Right atrium auricular region (tissue), 2 donors: Measurements from ENCODE around the gene RAB7A. TPM values are rescaled to one million over a fixed set of nuclear protein-coding genes. Genes with fewer than 3 reads are reported as not detected.
A peak's percentile ranks its signal among the peaks of the same experiment; 100 is the strongest.
"Not testable (repeated sequence)": the region's sequence is repeated elsewhere in the genome, so short reads cannot be mapped to it uniquely, and the experiment has no call there.

Source experiments
- DNase-seq: peaks from one replicate; pipeline ENCODE4 v3.0.0-alpha.2; 2019; ENCODE audit warnings: low spot score
- H3K27ac ChIP-seq, 2 donors: fragments of 200-600 bp; sonication (generic); 1 replicate in 1 of 2; 2 replicates in 1 of 2; pipeline ENCODE4 v1.5.1; 2016 to 2019
- H3K27me3 ChIP-seq, 2 donors: fragments of 200-600 bp; sonication (generic); one replicate each; pipeline versions ENCODE4 v1.5.1 to v1.6.0; 2017 to 2019
- H3K36me3 ChIP-seq: fragments of 200-600 bp; sonication (generic); one replicate; pipeline ENCODE4 v1.5.1; 2016
- H3K4me1 ChIP-seq, 2 donors: fragments of 200-600 bp; sonication (generic); one replicate each; pipeline versions ENCODE4 v1.5.1 to v1.6.0; 2017 to 2019
- H3K4me3 ChIP-seq, 2 donors: fragments of 200-600 bp; sonication (generic); 1 replicate in 1 of 2; 2 replicates in 1 of 2; pipeline ENCODE4 v1.5.1; 2017 to 2019; ENCODE audit warnings: mild to moderate bottlenecking in 1 of 2, moderate library complexity in 1 of 2
- H3K9me3 ChIP-seq, 2 donors: fragments of 200-600 bp; sonication (generic); one replicate each; pipeline ENCODE4 v1.5.1; 2019
- CTCF ChIP-seq, 2 donors: fragments of 200-600 bp; sonication (generic); IDR thresholded peaks; one replicate each; pipeline ENCODE4 v1.5.1; 2019; ENCODE audit warnings: antibody characterized with exemption in 2 of 2
- total RNA-seq, 2 donors: library from RNA; depleted of rRNA; stranded (reverse); fragments of >200 nt; gene quantifications; one replicate each; pipeline ENCODE4 v1.1.0, GENCODE V29; 2016

Gene RAB7A
- total RNA-seq, 2 donors from 2014 or later = 123 to 135 TPM

DNA sequence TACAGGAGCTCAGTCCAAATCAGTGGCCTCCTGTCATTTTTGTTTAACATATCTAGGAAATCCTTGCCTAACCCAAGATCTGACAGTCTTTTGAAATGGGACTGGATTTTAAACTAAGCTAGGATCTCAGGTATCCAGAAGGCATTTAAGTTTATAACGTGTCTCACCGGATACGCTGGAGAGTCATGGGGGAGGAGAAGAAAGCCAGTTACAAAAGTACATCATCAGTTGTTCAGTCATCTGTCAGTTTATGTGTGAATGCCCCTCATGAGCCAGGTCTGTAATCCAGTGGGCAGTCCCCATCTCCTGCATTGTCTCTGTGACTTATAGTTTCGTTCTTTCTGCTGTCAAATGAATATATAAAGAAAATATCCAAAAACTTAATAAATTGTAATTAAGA, 44.4 kb downstream of the RAB7A start:
- no peak for TF ChIP-seq CTCF (IDR thresholded peaks at IDR 0.05)
- no peak overlapping the region for H3K27ac ChIP-seq
- DNase-seq = no peak
- no peak overlapping the region for H3K4me3 ChIP-seq
- H3K9me3 ChIP-seq = no peaks in the 10 kb centered on the region
- H3K36me3 ChIP-seq = no peaks in the 10 kb centered on the region
- H3K4me1 ChIP-seq = peaks cover 0 to 67% of the 10 kb centered on the region in 2 donors
- no peaks in the 10 kb centered on the region for H3K27me3 ChIP-seq

DNA sequence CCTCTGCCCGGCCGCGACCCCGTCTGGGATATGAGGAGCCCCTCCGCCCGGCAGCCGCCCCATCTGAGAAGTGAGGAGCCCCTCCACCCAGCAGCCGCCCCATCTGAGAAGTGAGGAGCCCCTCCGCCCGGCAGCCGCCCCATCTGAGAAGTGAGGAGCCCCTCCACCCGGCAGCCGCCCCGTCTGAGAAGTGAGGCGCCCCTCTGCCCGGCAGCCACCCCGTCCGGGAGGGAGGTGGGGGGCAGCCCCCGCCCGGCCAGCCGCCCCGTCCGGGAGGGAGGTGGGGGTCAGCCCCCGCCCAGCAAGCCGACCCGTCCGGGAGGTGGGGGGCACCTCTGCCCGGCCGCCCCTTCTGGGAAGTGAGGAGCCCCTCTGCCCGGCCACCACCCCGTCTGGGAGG, 47.2 kb downstream of the RAB7A start:
- not testable (repeated sequence) for H3K27me3 ChIP-seq, DNase-seq

DNA sequence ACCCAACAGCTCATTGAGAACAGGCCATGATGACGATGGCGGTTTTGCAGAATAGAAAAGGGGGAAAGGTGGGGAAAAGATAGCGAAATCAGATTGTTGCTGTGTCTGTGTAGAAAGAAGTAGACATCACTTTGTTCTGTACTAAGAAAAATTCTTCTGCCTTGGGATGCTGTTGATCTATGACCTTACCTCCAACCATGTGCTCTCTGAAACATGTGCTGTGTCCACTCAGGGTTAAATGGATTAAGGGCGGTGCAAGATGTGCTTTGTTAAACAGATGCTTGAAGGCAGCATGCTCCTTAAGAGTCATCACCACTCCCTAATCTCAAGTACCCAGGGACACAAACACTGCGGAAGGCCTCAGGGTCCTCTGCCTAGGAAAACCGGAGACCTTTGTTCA, 47.6 kb downstream of the RAB7A start:
- H3K36me3 ChIP-seq, DNase-seq, H3K27me3 ChIP-seq, H3K27ac ChIP-seq, H3K4me3 ChIP-seq, H3K9me3 ChIP-seq: not testable (repeated sequence)
- H3K4me1 ChIP-seq = peaks cover 0 to 50% of the 10 kb centered on the region in 2 donors

More for the DNA sequence above, 47.2 kb downstream of the RAB7A start:
- peaks cover 0 to 50% of the 10 kb centered on the region in 2 donors for H3K4me1 ChIP-seq
- H3K27ac ChIP-seq, H3K36me3 ChIP-seq, H3K4me3 ChIP-seq, H3K9me3 ChIP-seq: not testable (repeated sequence)

DNA sequence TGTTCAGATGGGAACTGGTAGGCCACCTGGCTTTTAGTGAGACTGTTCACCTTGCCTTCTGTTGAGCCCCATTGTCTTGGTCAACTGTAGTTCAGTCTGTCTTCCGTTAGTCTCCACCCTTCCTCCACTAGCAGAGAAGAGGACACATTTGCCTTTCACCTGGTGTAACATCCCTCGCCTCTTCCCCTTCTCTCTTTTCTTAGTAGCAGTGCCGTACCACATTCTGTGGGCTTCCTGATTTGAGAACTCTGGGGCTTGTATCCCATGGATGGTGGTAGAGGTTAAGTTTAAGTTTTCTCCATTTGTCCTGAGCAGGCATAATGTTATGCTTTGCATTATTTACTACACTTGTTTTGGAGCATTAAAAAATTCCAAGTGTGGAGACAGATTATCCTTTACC, 49.3 kb downstream of the RAB7A start:
- H3K4me3 ChIP-seq = no peak overlapping the region
- H3K36me3 ChIP-seq = no peaks in the 10 kb centered on the region
- H3K9me3 ChIP-seq = no peaks in the 10 kb centered on the region
- H3K27ac ChIP-seq = no peak overlapping the region
- no peak for DNase-seq
- H3K4me1 ChIP-seq = peaks cover 0 to 51% of the 10 kb centered on the region in 2 donors
- no peaks in the 10 kb centered on the region for H3K27me3 ChIP-seq
- no peak for TF ChIP-seq CTCF (IDR thresholded peaks at IDR 0.05)

DNA sequence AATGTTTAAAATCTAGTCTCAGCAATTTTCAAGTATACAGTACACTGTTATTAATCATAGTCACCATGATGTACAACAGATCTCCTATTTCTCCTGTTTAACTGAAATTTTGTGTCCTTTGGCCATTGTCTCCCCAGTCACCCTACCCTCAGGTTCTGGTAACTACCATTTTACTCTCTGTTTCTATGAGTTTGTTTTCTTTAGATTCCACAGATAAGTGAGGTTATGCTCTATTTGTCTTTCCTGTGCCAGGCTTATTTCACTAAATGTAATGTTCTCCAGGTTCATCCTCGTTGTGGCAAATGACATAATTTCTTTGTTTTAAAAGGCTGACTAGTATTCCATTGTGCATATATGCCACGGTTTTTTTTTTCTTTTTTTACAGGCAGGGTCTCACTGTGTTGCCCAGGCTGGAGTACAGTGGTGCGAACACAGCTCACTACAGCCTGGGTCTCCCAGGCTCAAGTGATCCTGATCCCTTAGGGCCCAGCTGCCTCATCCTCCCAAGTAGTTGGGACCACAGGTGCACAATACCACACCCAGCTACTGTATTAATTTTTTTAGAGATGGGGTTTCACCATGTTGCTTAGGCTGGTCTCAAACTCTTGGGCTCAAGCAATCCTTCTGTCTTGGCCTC, 50.0 kb downstream of the RAB7A start:
- TF ChIP-seq CTCF (IDR thresholded peaks at IDR 0.05) = no peak
- Histone ChIP-seq H3K27me3 (no peaks in the 10 kb centered on the region), H3K27ac (no peak overlapping the region), H3K4me1 (peaks cover 0 to 49% of the 10 kb centered on the region in 2 donors), H3K9me3 (no peaks in the 10 kb centered on the region), H3K36me3 (no peaks in the 10 kb centered on the region), H3K4me3 (no peak overlapping the region)
- DNase-seq = no peak

GRCh38 chr3:128780101-128780837, 54.3 kb downstream of the RAB7A start:
- TF ChIP-seq CTCF (IDR thresholded peaks at IDR 0.05) = no peak
- Histone ChIP-seq H3K36me3 (no peaks in the 10 kb centered on the region), H3K27me3 (no peaks in the 10 kb centered on the region), H3K4me3 (no peak overlapping the region), H3K27ac (peak overlapping the region; percentile 74 to 75), H3K4me1 (peaks cover 0 to 74% of the 10 kb centered on the region in 2 donors), H3K9me3 (no peaks in the 10 kb centered on the region)
- DNase-seq = no peak
